Activated CD8-positive, alpha-beta T cell treated with anti-CD3 and anti-CD28 coated beads, Interleukin-2, amount 10 ng/mL, durations not matched to agents 7 days and 5 days (primary cell): ENCODE data around the gene THTPA. TPM values are rescaled to one million over a fixed set of nuclear protein-coding genes. Genes with fewer than 3 reads are reported as not detected.
"Not testable (repeated sequence)": the region's sequence is repeated elsewhere in the genome, so short reads cannot be mapped to it uniquely, and the experiment has no call there.

Experiments
- ATAC-seq: fragments of 150-1000 bp; cut with Tn5 transposase; one replicate; pipeline ENCODE4 v1.10.0; 2021; ENCODE audit warnings: moderate library complexity
- CTCF ChIA-PET: fragments of 350-600 bp; sonication (Branson Sonifier 250); formaldehyde crosslinking; loops from one replicate; lab custom pipeline; 2021; ENCODE audit warnings: antibody characterized with exemption; lab: Charles Lee
- POLR2A ChIA-PET: fragments of 350-600 bp; sonication (Branson Sonifier 250); formaldehyde crosslinking; loops from one replicate; lab custom pipeline; 2021; ENCODE audit warnings: antibody characterized with exemption; lab: Charles Lee
- DNase-seq: peaks from one replicate; pipeline ENCODE4 v3.0.0-alpha.2; 2020
- H3K27ac Mint-ChIP-seq: one replicate; pipeline ENCODE4 v1.8.0; 2021; ENCODE audit warnings: mild to moderate bottlenecking, mixed read lengths
- H3K27me3 Mint-ChIP-seq: one replicate; pipeline ENCODE4 v1.8.0; 2021; ENCODE audit warnings: low read depth, mixed read lengths
- H3K36me3 Mint-ChIP-seq: one replicate; pipeline ENCODE4 v1.8.0; 2021; ENCODE audit warnings: low read depth, mixed read lengths
- H3K4me1 Mint-ChIP-seq: one replicate; pipeline ENCODE4 v1.8.0; 2021; ENCODE audit warnings: low read depth, mixed read lengths
- H3K4me3 Mint-ChIP-seq: one replicate; pipeline ENCODE4 v1.8.0; 2021; ENCODE audit warnings: mild to moderate bottlenecking, mixed read lengths
- H3K9me3 Mint-ChIP-seq: one replicate; pipeline ENCODE4 v1.8.0; 2022; ENCODE audit warnings: mixed read lengths; ENCODE audit not compliant: insufficient read depth
- total RNA-seq, 2 experiments: library from RNA; stranded (reverse); gene quantifications; one replicate each; pipeline ENCODE4 v1.2.3, GENCODE V29; 2021

Gene THTPA
- total RNA-seq, 2 experiments from 2014 or later: 7.3 to 9.8 TPM

GRCh38 chr14:23536906-23537305, 19.2 kb upstream of the THTPA start:
- H3K27me3 Mint-ChIP-seq, ATAC-seq, H3K27ac Mint-ChIP-seq, H3K9me3 Mint-ChIP-seq, POLR2A ChIA-PET, H3K4me1 Mint-ChIP-seq, H3K36me3 Mint-ChIP-seq, DNase-seq, H3K4me3 Mint-ChIP-seq: not testable (repeated sequence)
- CTCF ChIA-PET: interaction anchor here (1.0 to 7.5 kb wide), 4 partner anchors 23 to 59 kb away, joined by 4 to 69 read pairs (median 6); no protein-coding TSS in a partner anchor

GRCh38 chr14:23537351-23538049, 18.6 kb upstream of the THTPA start:
- no peak for ATAC-seq
- no peak for DNase-seq
- ChIA-PET CTCF (interaction anchor here (1.0 to 7.5 kb wide), 8 partner anchors 11 to 157 kb away, joined by 3 to 69 read pairs (median 5); partner anchors contain the start of gene THTPA), POLR2A (interaction anchor here (0.6 kb wide), 1 partner anchor 263 kb away, joined by 3 read pairs; no protein-coding TSS in a partner anchor)
- H3K4me3 Mint-ChIP-seq: no peak overlapping the region
- H3K9me3 Mint-ChIP-seq: no peaks in the 10 kb centered on the region
- H3K27me3 Mint-ChIP-seq: peaks cover 2% of the 10 kb centered on the region
- no peaks in the 10 kb centered on the region for H3K4me1 Mint-ChIP-seq
- H3K27ac Mint-ChIP-seq: no peak overlapping the region
- no peaks in the 10 kb centered on the region for H3K36me3 Mint-ChIP-seq

GRCh38 chr14:23538050-23538718, 17.9 kb upstream of the THTPA start:
- no peaks in the 10 kb centered on the region for H3K4me1 Mint-ChIP-seq
- H3K9me3 Mint-ChIP-seq: no peaks in the 10 kb centered on the region
- no peak overlapping the region for H3K4me3 Mint-ChIP-seq
- POLR2A ChIA-PET: interaction anchor here (0.6 kb wide), 1 partner anchor 263 kb away, joined by 3 read pairs; no protein-coding TSS in a partner anchor
- CTCF ChIA-PET: interaction anchor here (1.0 to 7.5 kb wide), 11 partner anchors 10 to 158 kb away, joined by 3 to 69 read pairs (median 4); partner anchors contain the start of gene THTPA
- H3K27me3 Mint-ChIP-seq: peaks cover 2% of the 10 kb centered on the region
- ATAC-seq (no peak), DNase-seq (no peak)
- H3K36me3 Mint-ChIP-seq: no peaks in the 10 kb centered on the region
- no peak overlapping the region for H3K27ac Mint-ChIP-seq

GRCh38 chr14:23538785-23539184, 17.3 kb upstream of the THTPA start:
- no peaks in the 10 kb centered on the region for H3K4me1 Mint-ChIP-seq
- no peak overlapping the region for H3K27ac Mint-ChIP-seq
- ChIA-PET POLR2A (no interaction called here), CTCF (interaction anchor here (0.7 to 7.5 kb wide), 11 partner anchors 8 to 61 kb away, joined by 3 to 69 read pairs (median 5); partner anchors contain the start of gene THTPA)
- H3K4me3 Mint-ChIP-seq: no peak overlapping the region
- H3K36me3 Mint-ChIP-seq: no peaks in the 10 kb centered on the region
- H3K9me3 Mint-ChIP-seq: no peaks in the 10 kb centered on the region
- H3K27me3 Mint-ChIP-seq: peaks cover 2% of the 10 kb centered on the region
- ATAC-seq: no peak
- no peak for DNase-seq

- H3K4me3 Mint-ChIP-seq: no peak overlapping the region
- ChIA-PET CTCF (interaction anchor here (0.7 to 7.5 kb wide), 19 partner anchors 9 to 391 kb away, joined by 3 to 69 read pairs (median 4); partner anchors contain the start of gene THTPA), POLR2A (interaction anchor here (1.0 kb wide), 1 partner anchor 11 kb away, joined by 3 read pairs; no protein-coding TSS in a partner anchor)
Observed at GRCh38 chr14:23539248-23540140, 16.6 kb upstream of the THTPA start.

DNA sequence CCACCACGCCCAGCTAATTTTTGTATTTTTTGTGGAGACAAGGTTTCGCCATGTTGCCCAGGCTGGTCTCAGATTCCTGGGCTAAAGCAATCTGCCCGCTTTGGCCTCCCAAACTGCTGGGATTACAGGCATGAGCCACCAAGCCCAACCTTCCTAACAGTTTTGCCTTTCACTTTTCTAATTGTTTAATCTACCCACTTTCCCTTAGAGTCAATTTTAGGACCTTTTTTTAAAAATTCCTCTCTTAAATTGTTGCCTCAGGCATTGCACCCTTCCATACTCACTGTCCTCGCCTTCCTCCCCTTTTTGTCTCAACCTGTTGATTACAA, 16.0 kb upstream of the THTPA start:
- ATAC-seq: no peak
- no peak overlapping the region for H3K4me3 Mint-ChIP-seq
- POLR2A ChIA-PET: interaction anchor here (1.0 kb wide), 1 partner anchor 12 kb away, joined by 3 read pairs; no protein-coding TSS in a partner anchor
- H3K27me3 Mint-ChIP-seq: peaks cover 2% of the 10 kb centered on the region
- DNase-seq: no peak
- H3K4me1 Mint-ChIP-seq: no peaks in the 10 kb centered on the region
- CTCF ChIA-PET: interaction anchor here (0.7 to 7.5 kb wide), 12 partner anchors 9 to 390 kb away, joined by 3 to 69 read pairs (median 5); no protein-coding TSS in a partner anchor
- no peaks in the 10 kb centered on the region for H3K9me3 Mint-ChIP-seq
- H3K27ac Mint-ChIP-seq: no peak overlapping the region
- H3K36me3 Mint-ChIP-seq: no peaks in the 10 kb centered on the region

More at GRCh38 chr14:23539248-23540140, 16.6 kb upstream of the THTPA start:
- H3K4me1 Mint-ChIP-seq: no peaks in the 10 kb centered on the region
- ATAC-seq (peak; percentile 62), DNase-seq (peak; percentile 41)
- H3K36me3 Mint-ChIP-seq: no peaks in the 10 kb centered on the region
- H3K27me3 Mint-ChIP-seq: peaks cover 2% of the 10 kb centered on the region
- H3K9me3 Mint-ChIP-seq: no peaks in the 10 kb centered on the region
- no peak overlapping the region for H3K27ac Mint-ChIP-seq

- CTCF ChIA-PET: interaction anchor here (0.9 to 7.5 kb wide), 4 partner anchors 10 to 74 kb away, joined by 3 to 69 read pairs (median 18); no protein-coding TSS in a partner anchor
- POLR2A ChIA-PET: no interaction called here
- H3K4me1 Mint-ChIP-seq: no peaks in the 10 kb centered on the region
- no peaks in the 10 kb centered on the region for H3K36me3 Mint-ChIP-seq
- no peak overlapping the region for H3K4me3 Mint-ChIP-seq
- no peaks in the 10 kb centered on the region for H3K9me3 Mint-ChIP-seq
- no peak for DNase-seq
- ATAC-seq: peak; percentile 41
- H3K27ac Mint-ChIP-seq: no peak overlapping the region
- peaks cover 2% of the 10 kb centered on the region for H3K27me3 Mint-ChIP-seq
Observed at GRCh38 chr14:23542261-23542660, 13.8 kb upstream of the THTPA start.

GRCh38 chr14:23543403-23543802, 12.7 kb upstream of the THTPA start:
- DNase-seq (no peak), ATAC-seq (no peak)
- ChIA-PET POLR2A (no interaction called here), CTCF (interaction anchor here (1.0 to 7.5 kb wide), 4 partner anchors 16 to 75 kb away, joined by 3 to 69 read pairs (median 18); no protein-coding TSS in a partner anchor)
- Mint-ChIP-seq H3K9me3 (no peaks in the 10 kb centered on the region), H3K4me1 (no peaks in the 10 kb centered on the region), H3K36me3 (no peaks in the 10 kb centered on the region), H3K4me3 (no peak overlapping the region), H3K27ac (no peak overlapping the region), H3K27me3 (peaks cover 2% of the 10 kb centered on the region)

- CTCF ChIA-PET: interaction anchor here (2.5 to 4.9 kb wide), 2 partner anchors 15 kb away, joined by 13 to 32 read pairs; no protein-coding TSS in a partner anchor
- Mint-ChIP-seq H3K9me3 (no peaks in the 10 kb centered on the region), H3K27ac (no peak overlapping the region), H3K36me3 (no peaks in the 10 kb centered on the region), H3K4me1 (no peaks in the 10 kb centered on the region), H3K27me3 (peaks cover under 1% of the 10 kb centered on the region), H3K4me3 (no peak overlapping the region)
- ATAC-seq: no peak
- no peak for DNase-seq
- POLR2A ChIA-PET: interaction anchor here (0.6 kb wide), 1 partner anchor 12 kb away, joined by 3 read pairs; no protein-coding TSS in a partner anchor
Observed at GRCh38 chr14:23544511-23545447, 11.3 kb upstream of the THTPA start.

DNA sequence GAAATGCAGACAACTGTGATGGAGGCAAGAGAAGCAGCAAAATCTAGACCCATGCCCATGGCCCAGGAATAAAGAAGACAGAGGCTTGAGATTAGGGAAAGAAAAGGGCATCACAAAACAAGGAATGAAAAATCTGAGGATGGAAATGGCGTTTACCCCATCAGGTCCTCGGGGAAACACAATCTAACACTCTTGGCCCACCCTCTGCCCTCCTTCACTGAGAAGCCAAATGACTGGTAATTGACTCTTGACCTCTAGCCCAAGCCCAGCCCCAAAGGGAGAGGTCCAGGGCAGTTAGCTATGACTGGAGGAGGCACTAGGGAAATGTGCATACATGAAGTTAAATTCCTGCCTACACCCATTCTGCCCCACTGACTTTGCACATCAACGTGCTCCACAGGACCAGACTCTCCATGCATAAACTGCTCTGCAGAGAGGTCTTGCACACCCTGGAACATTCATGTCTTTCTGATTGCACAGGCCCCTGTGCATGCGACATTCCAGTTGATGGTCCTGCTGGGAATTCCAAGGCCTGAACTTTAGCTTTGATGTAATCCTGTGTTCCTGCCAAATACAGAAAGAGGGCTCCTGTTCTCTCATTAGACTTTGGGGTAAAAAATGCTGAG, 10.2 kb upstream of the THTPA start:
- no peak for DNase-seq
- Mint-ChIP-seq H3K27ac (no peak overlapping the region), H3K9me3 (no peaks in the 10 kb centered on the region), H3K36me3 (no peaks in the 10 kb centered on the region), H3K4me1 (no peaks in the 10 kb centered on the region), H3K27me3 (no peaks in the 10 kb centered on the region), H3K4me3 (no peak overlapping the region)
- POLR2A ChIA-PET: no interaction called here
- CTCF ChIA-PET: interaction anchor here (1.8 to 2.5 kb wide), 2 partner anchors 13 to 18 kb away, joined by 5 to 13 read pairs; no protein-coding TSS in a partner anchor
- ATAC-seq: no peak
